Stimulated activated effector memory CD8-positive, alpha-beta T cell treated with anti-CD3 and anti-CD28 coated beads, Interleukin-12 subunit alpha, Interleukin-12 subunit beta, amount 100 ng/mL, for 72 hours (primary cell): Measurements from ENCODE around the gene BAHCC1.

ENCODE experiments used
- ATAC-seq: fragments of 150-1000 bp; cut with Tn5 transposase; 2 replicates; pipeline ENCODE4 v1.10.0; 2021
- DNase-seq, 2 donors: peaks; one replicate each; pipeline ENCODE4 v3.0.0; 2021 to 2022; ENCODE audit warnings: low spot score in 2 of 2
- H3K27ac Mint-ChIP-seq: one replicate; pipeline ENCODE4 v1.8.0; 2022; ENCODE audit warnings: mild to moderate bottlenecking, mixed read lengths
- H3K36me3 Mint-ChIP-seq: one replicate; pipeline ENCODE4 v1.8.0; 2022; ENCODE audit warnings: mild to moderate bottlenecking, mixed read lengths
- H3K4me1 Mint-ChIP-seq: one replicate; pipeline ENCODE4 v1.8.0; 2022; ENCODE audit warnings: mixed read lengths
- H3K4me3 Mint-ChIP-seq: one replicate; pipeline ENCODE4 v1.8.0; 2022; ENCODE audit warnings: mild to moderate bottlenecking, mixed read lengths
- H3K9me3 Mint-ChIP-seq: one replicate; pipeline ENCODE4 v1.8.0; 2022; ENCODE audit warnings: mixed read lengths

BAHCC1 gene

DNA sequence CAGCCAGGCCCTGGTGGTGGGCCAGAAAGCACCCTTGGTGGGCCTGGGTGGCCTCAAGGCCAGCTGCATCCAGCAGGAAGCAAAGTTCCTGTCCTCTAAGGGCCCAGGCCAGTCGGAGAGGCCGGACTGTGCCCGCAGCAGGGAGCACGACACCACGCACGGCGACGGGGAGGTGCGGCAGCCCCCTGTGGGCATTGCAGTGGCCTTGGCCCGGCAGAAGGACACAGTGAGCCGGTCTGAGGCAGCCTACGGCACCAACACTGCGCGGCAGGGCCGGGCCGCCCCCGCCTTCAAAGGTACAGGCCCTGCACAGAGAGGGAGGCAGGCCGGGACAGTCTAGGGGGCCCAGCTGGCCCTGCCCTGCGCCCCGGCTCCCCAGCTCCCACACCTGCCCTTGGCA lies 48.0 kb downstream of the BAHCC1 start:
- H3K36me3 Mint-ChIP-seq: no peaks in the 10 kb centered on the region
- ATAC-seq (no peak), DNase-seq (no peak)
- no peak overlapping the region for H3K27ac Mint-ChIP-seq
- H3K4me3 Mint-ChIP-seq: no peak overlapping the region
- no peaks in the 10 kb centered on the region for H3K9me3 Mint-ChIP-seq
- no peaks in the 10 kb centered on the region for H3K4me1 Mint-ChIP-seq

DNA sequence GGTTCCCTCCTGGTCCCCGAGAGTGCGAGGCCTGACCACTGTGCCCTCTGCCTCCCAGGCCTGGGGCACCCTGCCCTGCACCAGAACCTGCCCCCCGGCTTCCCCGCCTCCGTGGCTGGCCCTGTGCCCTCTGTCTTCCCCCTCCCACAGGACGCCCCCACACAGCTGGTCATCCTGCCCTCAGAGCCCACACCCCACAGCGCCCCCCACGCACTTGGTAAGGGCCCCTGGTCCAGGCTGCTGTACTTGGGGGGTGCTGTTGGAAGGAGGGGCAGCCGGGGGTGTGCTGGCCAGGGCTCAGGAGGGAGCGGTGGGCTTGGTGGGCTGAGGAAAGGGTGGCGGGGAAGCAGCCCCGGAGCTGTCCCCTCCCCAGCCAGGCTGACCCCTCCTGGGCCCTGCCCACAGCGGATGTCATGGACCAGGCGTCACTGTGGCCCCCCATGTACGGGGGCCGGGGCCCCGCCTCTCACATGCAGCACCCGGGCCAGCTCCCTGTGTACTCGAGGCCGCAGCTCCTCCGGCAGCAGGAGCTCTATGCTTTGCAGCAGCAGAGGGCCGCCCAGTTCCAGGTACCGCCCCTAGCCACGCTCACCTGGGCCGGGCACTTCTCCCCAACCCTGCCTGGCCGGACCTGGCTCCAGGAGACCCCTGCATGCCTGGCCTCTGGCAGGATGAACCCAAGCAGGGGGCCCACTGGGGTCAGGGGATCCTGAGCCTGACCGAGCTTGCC lies 49.5 kb downstream of the BAHCC1 start:
- no peak for ATAC-seq
- no peaks in the 10 kb centered on the region for H3K36me3 Mint-ChIP-seq

DNA sequence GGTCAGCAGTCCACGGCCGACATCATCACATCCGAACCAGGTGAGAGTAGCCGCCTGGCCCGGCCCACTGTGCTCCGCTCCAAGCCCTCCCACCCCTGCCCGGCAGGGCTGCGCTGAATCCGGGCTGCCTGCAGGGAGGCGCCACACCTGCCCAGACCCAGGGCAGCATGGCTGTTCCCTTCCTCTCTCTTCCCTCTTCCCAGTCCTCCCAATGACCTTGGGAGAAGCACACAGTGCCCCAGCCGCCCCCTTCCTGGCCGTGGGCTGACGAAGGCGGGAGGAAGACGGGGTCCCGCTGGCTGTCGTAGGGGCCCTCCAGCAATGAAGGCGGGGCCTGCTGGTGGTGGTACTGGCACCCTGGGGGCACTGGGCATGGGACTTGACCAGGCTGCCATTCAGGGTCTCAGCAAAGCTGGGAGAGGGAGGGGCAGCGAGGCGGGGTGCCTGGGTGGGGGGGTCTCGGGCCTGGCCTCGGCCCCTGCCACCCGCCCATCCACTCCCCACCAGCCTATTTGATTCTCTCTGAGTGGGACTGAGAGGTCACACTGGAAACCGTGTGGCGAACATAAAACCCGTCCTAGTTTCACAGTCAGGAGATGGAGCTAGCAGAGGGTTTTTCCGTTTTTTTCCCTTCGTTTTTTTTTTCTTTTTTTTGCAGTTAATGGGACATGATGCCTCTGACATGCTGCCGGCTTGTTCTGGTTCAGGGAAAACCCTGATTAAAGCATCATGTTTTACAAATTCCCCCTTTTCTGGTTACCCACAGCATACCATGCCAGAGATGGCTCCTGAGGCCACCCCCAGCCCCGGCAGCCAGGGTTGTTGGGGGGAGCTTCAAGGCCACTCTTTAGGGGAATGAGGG lies 50.6 kb downstream of the BAHCC1 start:
- Mint-ChIP-seq H3K4me3 (no peak overlapping the region), H3K27ac (no peak overlapping the region), H3K9me3 (no peaks in the 10 kb centered on the region), H3K36me3 (no peaks in the 10 kb centered on the region), H3K4me1 (no peaks in the 10 kb centered on the region)
- ATAC-seq: no peak
- DNase-seq: no peak

More for the DNA sequence above, 49.5 kb downstream of the BAHCC1 start:
- Mint-ChIP-seq H3K4me1 (no peaks in the 10 kb centered on the region), H3K4me3 (no peak overlapping the region), H3K9me3 (no peaks in the 10 kb centered on the region), H3K27ac (no peak overlapping the region)
- no peak for DNase-seq

DNA sequence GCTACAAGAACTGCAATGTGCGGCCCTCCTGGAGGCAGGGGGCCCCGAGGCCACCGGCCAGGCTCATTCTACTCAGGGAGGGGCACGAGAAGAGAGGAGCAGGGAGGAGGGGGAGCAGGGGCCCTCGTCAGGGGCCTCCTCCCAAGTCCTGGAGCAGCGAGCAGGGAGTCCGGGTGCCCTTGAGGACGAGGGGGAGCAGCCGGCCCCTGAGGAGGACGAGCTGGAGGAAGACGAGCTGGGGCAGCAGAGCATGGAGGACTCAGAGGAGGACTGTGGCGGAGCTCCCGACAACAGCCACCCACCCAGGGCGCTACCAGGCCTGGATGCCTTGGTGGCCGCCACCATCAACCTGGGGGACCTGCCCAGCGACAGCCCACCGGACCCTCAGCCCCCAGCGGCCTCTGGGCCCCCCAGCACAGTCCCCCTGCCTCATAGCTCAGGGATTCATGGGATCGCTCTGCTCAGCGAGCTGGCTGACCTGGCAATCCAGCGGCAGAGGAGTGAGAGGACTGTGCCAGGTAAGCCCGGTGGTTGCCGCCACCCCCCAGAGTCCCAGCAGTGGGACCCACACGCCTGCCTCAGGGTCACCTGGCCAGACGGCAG lies 52.2 kb downstream of the BAHCC1 start:
- no peaks in the 10 kb centered on the region for H3K4me1 Mint-ChIP-seq

DNA sequence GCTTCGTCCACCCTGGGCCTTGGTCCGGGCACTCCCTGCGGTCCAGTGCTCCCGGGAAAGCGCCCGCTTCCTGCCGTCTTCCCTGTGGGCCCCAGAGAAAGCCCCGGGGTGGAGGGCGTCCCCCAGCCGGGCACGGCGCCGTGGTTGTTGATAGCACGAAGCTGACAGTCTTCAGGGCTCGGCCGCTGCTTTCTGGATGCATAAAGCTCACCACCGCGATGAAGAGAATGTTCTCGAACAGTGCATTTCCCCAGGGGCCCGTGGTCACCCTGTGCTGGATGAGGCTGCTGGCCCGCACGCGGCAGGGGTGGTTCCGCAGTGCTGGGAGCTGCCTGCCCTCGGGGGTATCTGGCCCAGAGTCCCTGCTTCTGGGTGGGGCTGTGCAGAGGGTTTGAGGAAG lies 53.2 kb downstream of the BAHCC1 start:
- ATAC-seq: no peak
- Mint-ChIP-seq H3K9me3 (no peaks in the 10 kb centered on the region), H3K4me3 (no peak overlapping the region), H3K4me1 (peaks cover 5% of the 10 kb centered on the region), H3K36me3 (no peaks in the 10 kb centered on the region), H3K27ac (no peak overlapping the region)
- no peak for DNase-seq

More for the DNA sequence above, 52.2 kb downstream of the BAHCC1 start:
- ATAC-seq: no peak
- Mint-ChIP-seq H3K36me3 (no peaks in the 10 kb centered on the region), H3K4me3 (no peak overlapping the region), H3K9me3 (no peaks in the 10 kb centered on the region), H3K27ac (no peak overlapping the region)
- no peak for DNase-seq

DNA sequence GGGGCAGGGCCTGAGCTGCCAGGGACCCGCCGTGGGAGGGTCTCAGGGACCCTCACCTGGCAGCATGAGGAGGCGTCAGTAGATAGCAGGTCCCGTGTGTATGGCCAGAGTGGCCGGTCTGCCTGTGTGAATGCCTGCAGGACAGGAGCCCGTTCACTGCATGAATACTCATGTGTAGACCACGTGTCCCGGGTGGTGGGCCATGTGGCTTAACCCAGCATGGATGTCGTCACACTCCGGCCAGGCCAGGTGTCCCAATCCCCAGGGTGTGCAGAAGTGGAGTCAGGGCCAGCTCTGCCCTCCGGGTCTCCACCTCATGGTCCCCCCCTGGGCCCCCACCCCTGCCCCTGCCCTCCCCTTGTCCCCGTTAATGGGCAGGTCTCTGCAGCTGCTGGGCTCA lies 53.7 kb downstream of the BAHCC1 start:
- no peak for DNase-seq
- no peak overlapping the region for H3K27ac Mint-ChIP-seq
- no peak overlapping the region for H3K4me3 Mint-ChIP-seq
- no peak for ATAC-seq
- H3K9me3 Mint-ChIP-seq: no peaks in the 10 kb centered on the region
- no peaks in the 10 kb centered on the region for H3K36me3 Mint-ChIP-seq
- H3K4me1 Mint-ChIP-seq: peaks cover 6% of the 10 kb centered on the region

DNA sequence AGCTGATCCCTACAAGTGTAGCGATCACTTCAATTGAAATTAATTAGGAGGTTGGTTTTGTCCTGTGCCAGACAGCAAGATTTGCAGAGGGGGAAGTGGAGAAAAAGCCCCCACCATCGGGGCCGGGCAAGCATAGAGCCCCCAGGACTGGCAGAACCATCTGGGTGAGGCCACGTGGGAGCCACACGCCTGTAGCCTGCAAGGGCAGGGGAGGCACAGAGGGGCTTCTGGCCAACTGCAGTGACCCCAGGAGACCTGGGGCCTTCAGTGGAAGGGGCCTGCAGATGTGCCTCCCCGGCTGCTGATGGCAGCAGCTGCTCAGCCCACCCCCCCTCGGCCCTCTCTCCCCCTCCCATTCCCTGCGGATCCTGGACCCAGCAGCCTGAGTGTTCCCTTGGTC lies 54.1 kb downstream of the BAHCC1 start:
- peaks cover 6% of the 10 kb centered on the region for H3K4me1 Mint-ChIP-seq
- DNase-seq: no peak
- ATAC-seq: no peak
- no peaks in the 10 kb centered on the region for H3K36me3 Mint-ChIP-seq
- H3K27ac Mint-ChIP-seq: no peak overlapping the region
- no peaks in the 10 kb centered on the region for H3K9me3 Mint-ChIP-seq
- no peak overlapping the region for H3K4me3 Mint-ChIP-seq

DNA sequence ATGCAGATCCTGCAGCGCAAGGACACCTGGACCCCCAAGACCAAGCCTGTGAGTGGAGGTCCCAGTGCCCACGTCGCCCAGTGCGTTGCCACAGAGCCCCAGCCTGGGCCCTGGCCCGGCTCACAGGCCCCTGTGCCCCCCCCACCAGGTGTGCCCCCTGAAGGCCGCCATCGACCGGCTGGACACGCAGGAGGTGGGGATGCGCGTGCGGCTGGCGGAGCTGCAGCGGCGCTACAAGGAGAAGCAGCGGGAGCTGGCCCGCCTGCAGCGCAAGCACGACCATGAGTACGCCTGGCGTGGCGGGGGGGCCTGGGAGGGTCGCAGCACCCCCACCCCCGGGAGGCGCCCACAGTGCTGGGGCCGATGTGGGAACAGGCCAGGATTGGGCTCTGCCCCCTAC lies 56.6 kb downstream of the BAHCC1 start:
- no peak for DNase-seq
- H3K4me1 Mint-ChIP-seq: peaks cover 6% of the 10 kb centered on the region
- no peak for ATAC-seq
- no peak overlapping the region for H3K4me3 Mint-ChIP-seq
- no peak overlapping the region for H3K27ac Mint-ChIP-seq
- no peaks in the 10 kb centered on the region for H3K9me3 Mint-ChIP-seq
- no peaks in the 10 kb centered on the region for H3K36me3 Mint-ChIP-seq

DNA sequence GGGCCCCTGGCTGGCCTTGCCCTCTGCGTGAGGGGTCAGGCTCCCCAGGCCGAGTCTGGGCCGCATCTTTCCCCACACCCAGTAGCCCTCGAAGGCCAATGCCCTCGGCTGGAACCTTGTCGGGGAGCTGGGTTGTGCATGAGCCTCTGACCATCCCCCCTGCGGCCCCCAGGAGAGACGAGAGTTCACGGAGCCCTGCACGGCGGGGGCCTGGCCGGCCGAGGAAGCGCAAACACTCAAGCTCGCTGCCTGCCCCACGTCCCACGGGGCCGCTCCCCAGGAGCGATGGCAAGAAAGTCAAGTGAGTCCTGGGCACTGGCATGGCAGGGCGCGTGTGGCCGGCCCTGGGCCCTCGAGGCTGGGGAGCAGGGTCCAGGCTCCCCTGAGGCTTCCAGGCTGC lies 57.3 kb downstream of the BAHCC1 start:
- ATAC-seq: no peak
- H3K27ac Mint-ChIP-seq: no peak overlapping the region
- H3K36me3 Mint-ChIP-seq: no peaks in the 10 kb centered on the region
- no peak overlapping the region for H3K4me3 Mint-ChIP-seq
- H3K9me3 Mint-ChIP-seq: no peaks in the 10 kb centered on the region
- no peak for DNase-seq
- H3K4me1 Mint-ChIP-seq: peaks cover 6% of the 10 kb centered on the region

DNA sequence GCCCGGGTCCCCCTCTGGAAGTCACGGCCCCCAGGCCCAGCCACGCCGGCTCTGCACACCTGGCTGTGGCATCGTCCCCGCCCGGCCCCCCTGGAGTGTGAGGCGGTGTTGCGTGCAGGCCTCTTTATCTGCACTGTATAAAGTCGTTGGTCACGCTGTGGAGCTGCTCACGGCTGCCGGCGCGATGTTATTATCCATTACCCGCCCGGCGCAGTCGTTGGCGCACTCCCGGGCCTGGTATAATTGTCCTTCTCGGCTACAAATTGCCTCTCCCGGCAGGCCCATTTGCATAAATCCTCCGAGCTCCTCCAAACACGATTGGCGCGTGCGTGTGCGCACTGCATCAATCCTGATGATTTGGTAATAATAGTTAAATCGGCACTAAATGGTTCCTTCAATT lies 57.8 kb downstream of the BAHCC1 start:
- no peak for DNase-seq
- ATAC-seq: no peak
- Mint-ChIP-seq H3K9me3 (no peaks in the 10 kb centered on the region), H3K27ac (peak overlapping the region; percentile 45), H3K4me1 (peaks cover 6% of the 10 kb centered on the region), H3K4me3 (no peak overlapping the region), H3K36me3 (no peaks in the 10 kb centered on the region)

DNA sequence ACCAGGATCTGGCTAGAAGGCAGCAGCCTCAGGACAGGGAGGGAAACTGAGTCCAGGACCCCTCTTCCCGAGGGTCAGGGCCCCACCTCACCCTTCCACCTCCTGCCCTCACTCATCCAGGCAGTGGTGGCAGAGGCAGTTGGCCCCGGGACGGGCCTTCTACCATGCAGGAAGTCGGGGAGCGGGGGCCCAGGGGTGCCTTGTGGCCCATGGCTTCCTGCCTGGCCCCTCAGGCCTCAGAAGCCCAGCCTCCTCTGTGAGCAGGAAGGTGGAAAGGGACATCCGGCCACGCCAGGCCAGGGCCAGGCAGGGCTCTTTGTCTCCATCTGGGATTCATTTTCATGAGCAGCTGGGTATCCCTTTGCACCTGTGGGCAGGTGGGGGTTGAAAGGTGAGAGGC lies 58.5 kb downstream of the BAHCC1 start:
- peaks cover 6% of the 10 kb centered on the region for H3K4me1 Mint-ChIP-seq
- H3K9me3 Mint-ChIP-seq: no peaks in the 10 kb centered on the region
- H3K36me3 Mint-ChIP-seq: no peaks in the 10 kb centered on the region
- ATAC-seq (peak; percentile 64), DNase-seq (no peak)
- peak overlapping the region; percentile 45 for H3K27ac Mint-ChIP-seq
- H3K4me3 Mint-ChIP-seq: no peak overlapping the region

DNA sequence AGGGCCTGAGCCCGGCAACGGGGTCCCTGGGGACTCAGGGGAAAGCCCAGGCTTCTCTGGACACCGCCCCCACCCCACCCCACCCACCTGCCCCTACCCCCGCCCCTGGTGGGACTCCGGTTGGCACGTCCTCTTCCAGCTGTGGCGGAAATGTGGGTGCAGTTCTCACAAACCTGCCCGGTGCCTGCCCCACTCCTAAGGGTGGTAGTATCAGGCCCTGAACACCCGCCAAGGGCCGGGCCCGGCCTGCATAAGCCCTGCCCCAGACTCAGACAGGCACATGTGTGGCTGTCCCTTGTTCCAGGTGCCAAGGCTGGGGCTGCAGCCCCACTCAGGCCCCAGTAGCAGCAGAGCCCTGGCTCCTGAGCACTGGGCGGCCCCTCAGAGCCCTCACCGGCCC lies 59.2 kb downstream of the BAHCC1 start:
- H3K4me3 Mint-ChIP-seq: no peak overlapping the region
- no peak for DNase-seq
- H3K9me3 Mint-ChIP-seq: no peaks in the 10 kb centered on the region
- ATAC-seq: no peak
- H3K4me1 Mint-ChIP-seq: peaks cover 6% of the 10 kb centered on the region
- no peak overlapping the region for H3K27ac Mint-ChIP-seq
- H3K36me3 Mint-ChIP-seq: no peaks in the 10 kb centered on the region

DNA sequence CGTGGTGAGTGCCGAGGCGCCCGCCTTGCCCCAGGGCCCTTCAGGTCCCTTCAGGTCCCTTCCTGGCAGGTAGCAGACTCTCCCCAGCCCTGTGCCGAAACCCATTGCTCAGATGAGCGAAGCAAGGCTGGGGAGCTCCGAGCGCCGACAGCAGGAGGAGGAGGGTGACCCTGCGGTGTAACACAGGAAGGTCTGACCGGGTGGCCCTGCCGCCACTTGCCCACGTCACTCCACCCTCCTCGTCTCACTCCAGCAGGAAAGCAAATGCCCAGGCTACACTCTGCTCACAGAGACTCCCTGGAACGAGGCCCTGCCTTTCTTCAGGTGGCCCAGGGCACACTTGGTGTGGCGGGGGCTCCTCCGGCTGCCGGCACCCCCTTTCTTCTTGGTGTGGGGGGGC lies 60.1 kb downstream of the BAHCC1 start:
- peaks cover 6% of the 10 kb centered on the region for H3K4me1 Mint-ChIP-seq
- DNase-seq: no peak
- H3K36me3 Mint-ChIP-seq: no peaks in the 10 kb centered on the region
- peak overlapping the region; percentile 37 for H3K27ac Mint-ChIP-seq
- no peaks in the 10 kb centered on the region for H3K9me3 Mint-ChIP-seq
- H3K4me3 Mint-ChIP-seq: no peak overlapping the region
- ATAC-seq: no peak

DNA sequence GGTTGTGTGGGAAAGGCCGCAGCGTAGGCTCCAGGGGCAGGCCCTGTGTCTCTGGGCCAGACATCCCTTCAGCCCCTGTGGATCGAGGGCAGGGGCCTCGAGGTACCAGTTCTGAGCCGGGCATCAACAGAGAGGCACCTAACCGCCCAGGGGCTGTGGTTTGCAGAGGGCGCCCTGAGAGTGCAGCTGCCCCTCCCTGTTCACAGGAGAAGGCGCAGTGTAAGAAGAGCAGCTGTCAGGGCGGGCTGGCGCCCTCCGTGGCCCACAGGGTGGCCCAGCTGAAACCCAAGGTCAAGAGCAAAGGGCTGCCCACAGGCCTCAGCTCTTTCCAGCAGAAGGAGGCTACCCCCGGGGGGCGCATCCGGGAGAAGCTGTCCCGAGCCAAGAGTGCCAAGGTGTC lies 60.8 kb downstream of the BAHCC1 start:
- no peak for DNase-seq
- Mint-ChIP-seq H3K9me3 (no peaks in the 10 kb centered on the region), H3K4me1 (peaks cover 6% of the 10 kb centered on the region), H3K27ac (no peak overlapping the region), H3K36me3 (no peaks in the 10 kb centered on the region), H3K4me3 (no peak overlapping the region)
- ATAC-seq: no peak

DNA sequence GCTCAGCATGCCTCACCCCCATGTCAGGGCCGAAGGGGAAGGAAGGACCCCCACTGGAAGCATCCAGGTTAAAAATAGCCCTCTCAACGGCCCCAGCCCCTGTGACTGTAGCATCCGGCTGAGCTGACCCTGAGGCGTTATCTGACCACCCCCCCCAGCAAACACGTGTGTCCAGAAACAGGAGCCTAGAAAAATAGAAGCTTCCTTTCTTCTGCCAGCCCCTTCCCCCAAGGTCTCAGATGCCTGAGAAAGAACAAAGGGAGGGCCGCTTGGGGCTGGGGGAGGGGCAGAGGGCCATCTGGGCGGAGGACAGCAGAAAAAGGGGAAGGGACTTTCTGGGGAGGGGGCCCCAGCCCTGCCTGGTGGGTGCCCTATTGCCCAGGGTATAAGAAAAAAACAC lies 61.5 kb downstream of the BAHCC1 start:
- Mint-ChIP-seq H3K4me1 (peaks cover 6% of the 10 kb centered on the region), H3K27ac (no peak overlapping the region), H3K9me3 (no peaks in the 10 kb centered on the region), H3K36me3 (no peaks in the 10 kb centered on the region), H3K4me3 (no peak overlapping the region)
- DNase-seq: no peak
- ATAC-seq: no peak

DNA sequence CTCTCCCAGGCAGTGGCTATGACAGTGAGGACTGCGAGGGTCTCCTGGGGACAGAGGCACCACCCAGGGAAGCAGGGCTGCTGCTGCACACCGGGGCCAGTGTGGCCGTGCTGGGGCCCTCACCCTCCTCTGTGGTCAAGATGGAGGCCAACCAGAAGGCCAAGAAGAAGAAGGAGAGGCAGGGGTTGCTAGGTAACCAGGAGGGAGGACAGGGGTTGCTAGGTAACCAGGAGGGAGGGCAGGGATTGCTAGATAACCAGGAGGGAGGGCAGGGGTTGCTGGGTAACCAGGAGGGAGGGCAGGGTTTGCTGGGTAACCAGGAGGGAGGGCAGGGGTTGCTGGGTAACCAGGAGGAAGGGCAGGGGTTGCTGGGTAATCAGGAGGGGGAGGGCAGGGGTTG lies 62.1 kb downstream of the BAHCC1 start:
- H3K36me3 Mint-ChIP-seq: no peaks in the 10 kb centered on the region
- peaks cover 6% of the 10 kb centered on the region for H3K4me1 Mint-ChIP-seq
- ATAC-seq: no peak
- H3K4me3 Mint-ChIP-seq: no peak overlapping the region
- no peak overlapping the region for H3K27ac Mint-ChIP-seq
- H3K9me3 Mint-ChIP-seq: no peaks in the 10 kb centered on the region
- DNase-seq: no peak
